ENCODE results near the gene CD8A. TPM values are rescaled to one million over a fixed set of nuclear protein-coding genes. Genes with fewer than 3 reads are reported as not detected.

Gene CD8A
- polyA plus RNA-seq, 1 of the 3 experiments (the other 2 are of a cell fraction): 0.05 TPM

DNA sequence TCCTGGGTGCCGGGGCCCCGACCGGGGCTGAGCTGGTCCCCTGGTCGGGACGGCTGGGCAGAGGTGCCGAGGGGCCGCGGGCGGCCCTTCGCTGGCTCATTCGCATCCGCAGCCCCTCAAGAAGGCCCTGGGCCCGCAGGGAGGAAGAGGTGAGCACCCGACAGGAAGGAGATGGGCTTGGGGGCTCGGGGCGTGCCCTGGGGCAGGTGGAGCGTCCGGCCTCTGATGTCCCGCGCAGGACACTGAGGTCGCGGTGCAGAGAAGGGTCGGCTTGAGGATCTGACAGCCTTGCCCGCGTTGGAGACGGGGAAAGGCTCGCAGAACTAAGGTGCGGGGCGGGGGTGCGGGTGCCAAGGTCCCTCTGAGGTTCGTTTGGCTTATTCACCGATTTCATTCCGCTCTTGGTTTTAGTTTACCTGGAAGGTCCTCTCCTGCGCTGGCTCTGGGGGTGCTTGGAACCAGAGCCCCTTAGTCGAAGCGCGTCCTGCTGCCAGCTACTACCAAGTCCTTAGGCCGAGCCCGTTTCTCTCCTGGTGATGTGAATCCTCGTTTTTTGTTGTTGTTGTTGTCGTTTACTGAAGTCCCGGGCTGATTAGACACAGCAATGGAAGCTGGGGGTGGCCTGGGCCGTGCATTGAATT is 18.9 kb upstream of the CD8A start:
- no peak overlapping the region for H2AFZ ChIP-seq (ENCODE audit: low read depth)
- H3K4me3 ChIP-seq (ENCODE audit: low read depth in 2 of 2, low read length in 1 of 2): no peak overlapping the region
- no peak overlapping the region for H3K4me2 ChIP-seq
- no peaks in the 10 kb centered on the region for H3F3A ChIP-seq (replicated peaks; ENCODE audit: insufficient read depth)
- H3K27ac ChIP-seq (ENCODE audit: low read depth in 2 of 2, low read length in 1 of 2): no peak overlapping the region
- no peaks in the 10 kb centered on the region for H3K36me3 ChIP-seq (replicated peaks in 1 of 2; ENCODE audit: control insufficient read depth in 1 of 2, insufficient read depth in 2 of 2, low read length in 1 of 2)
- no peak overlapping the region for H3K9ac ChIP-seq
- no peak for TF ChIP-seq TEAD4 (IDR thresholded peaks at IDR 0.05; ENCODE audit: borderline replicate concordance, insufficient read depth)
- TF ChIP-seq FOXJ3 (CRISPR knock-in tag; IDR thresholded peaks at IDR 0.05): no peak
- no peak for TF ChIP-seq GATA2 (CRISPR knock-in tag; IDR thresholded peaks at IDR 0.05)
- no peak for TF ChIP-seq REST (IDR thresholded peaks at IDR 0.05; ENCODE audit: low read depth, low read length)
- no peaks in the 10 kb centered on the region for H3K9me3 ChIP-seq
- CTCF ChIA-PET: interaction anchor here (0.6 to 2.0 kb wide), 4 partner anchors 15 to 174 kb away, joined by 3 to 11 read pairs (median 4); partner anchors contain the start of gene CD8A
- WGBS (ENCODE audit: low lambda C conversion rate): 91% methylated on average over 30 of the region's 43 CpGs
- no peaks in the 10 kb centered on the region; the same call in 1 of the 2 replicates for H3K27me3 ChIP-seq (ENCODE audit: insufficient read depth)
- no peaks in the 10 kb centered on the region for H3K79me2 ChIP-seq (ENCODE audit: insufficient read depth)
- POLR2A ChIA-PET: no interaction called here
- H3K4me1 ChIP-seq (ENCODE audit: control insufficient read depth in 1 of 2, insufficient read depth in 2 of 2, low read depth in 1 of 2, low read length in 1 of 2): peaks cover 0 to 11% of the 10 kb centered on the region in 2 experiments; a peak in 2 of 4 replicates
- no peak for DNase-seq
- H3K9me2 ChIP-seq: no peaks in the 10 kb centered on the region
- no peaks in the 10 kb centered on the region for H4K20me1 ChIP-seq (ENCODE audit: insufficient read depth)

DNA sequence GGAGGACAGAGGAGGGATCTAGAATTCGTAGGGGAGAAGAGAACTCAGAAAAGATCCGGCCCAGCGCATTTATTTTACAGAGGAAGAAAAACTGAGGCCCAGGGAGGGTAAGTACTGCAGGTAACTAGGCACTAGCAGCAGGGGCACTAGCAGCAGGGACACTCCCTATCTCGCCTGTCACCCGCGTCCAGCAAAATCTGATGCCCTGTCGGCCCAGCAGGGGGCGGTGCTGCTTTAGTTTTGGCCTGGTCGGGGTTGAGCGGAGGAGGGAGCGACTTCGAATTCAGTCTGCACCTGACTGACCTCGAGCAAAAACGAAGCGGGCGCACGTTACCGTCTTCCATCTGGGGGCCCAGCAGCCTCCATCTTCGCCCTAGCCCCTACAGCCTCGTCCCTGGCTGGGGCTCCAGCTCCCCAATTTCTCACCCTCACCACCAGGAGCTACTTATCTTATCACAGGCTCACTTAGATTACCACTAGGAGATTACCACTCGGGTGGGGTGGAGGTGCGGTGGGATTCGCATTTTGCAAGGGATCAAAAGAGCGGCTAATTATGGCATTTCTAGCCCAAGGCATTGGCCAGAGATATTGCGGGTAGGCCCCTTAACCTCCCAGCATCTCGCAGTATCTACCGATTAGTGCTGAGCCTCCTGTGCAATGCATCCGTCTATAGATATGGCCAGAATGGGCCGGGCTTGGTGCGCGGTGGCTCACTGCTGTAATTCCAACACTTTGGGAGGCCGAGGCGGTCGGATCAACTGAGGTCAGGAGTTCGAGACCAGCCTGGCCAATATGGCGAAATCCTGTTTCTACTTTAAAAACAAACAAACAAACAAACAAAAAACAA is 17.8 kb upstream of the CD8A start:
- Histone ChIP-seq H3K9ac (no peak overlapping the region), H3K27ac (ENCODE audit: low read depth in 2 of 2, low read length in 1 of 2) (peak overlapping the region in 1 of 2 experiments; percentile 73; a peak in 2 of 4 replicates), H3K9me2 (no peaks in the 10 kb centered on the region), H2AFZ (ENCODE audit: low read depth) (peak overlapping the region; percentile 92), H3K4me3 (ENCODE audit: low read depth in 2 of 2, low read length in 1 of 2) (peak overlapping the region; percentile 53 to 70), H3K36me3 (replicated peaks in 1 of 2; ENCODE audit: control insufficient read depth in 1 of 2, insufficient read depth in 2 of 2, low read length in 1 of 2) (no peaks in the 10 kb centered on the region), H3K79me2 (ENCODE audit: insufficient read depth) (no peaks in the 10 kb centered on the region), H3K9me3 (no peaks in the 10 kb centered on the region), H3K4me1 (ENCODE audit: control insufficient read depth in 1 of 2, insufficient read depth in 2 of 2, low read depth in 1 of 2, low read length in 1 of 2) (peaks cover 0 to 11% of the 10 kb centered on the region in 2 experiments; a peak in 2 of 4 replicates), H3F3A (replicated peaks; ENCODE audit: insufficient read depth) (no peaks in the 10 kb centered on the region), H3K27me3 (ENCODE audit: insufficient read depth) (no peaks in the 10 kb centered on the region; the same call in 1 of the 2 replicates), H3K4me2 (peak overlapping the region; percentile 98), H4K20me1 (ENCODE audit: insufficient read depth) (no peaks in the 10 kb centered on the region)
- WGBS (ENCODE audit: low lambda C conversion rate): 20% methylated on average over 32 of the region's 36 CpGs
- peak; percentile 96 for DNase-seq
- ChIA-PET CTCF (interaction anchor here (0.6 to 2.7 kb wide), 14 partner anchors 9 to 246 kb away, joined by 3 to 25 read pairs (median 4); partner anchors contain the start of genes CD8A and CHMP3), POLR2A (interaction anchor here (0.6 to 1.2 kb wide), 3 partner anchors 11 to 21 kb away, joined by 3 read pairs; no protein-coding TSS in a partner anchor)
- TF ChIP-seq EZH2phosphoT487 (IDR thresholded peaks at IDR 0.05; ENCODE audit: borderline replicate concordance, low read depth) (no peak), GATA2 (CRISPR knock-in tag; IDR thresholded peaks at IDR 0.05) (peak; percentile 82), CHD2 (IDR thresholded peaks at IDR 0.05; ENCODE audit: low read length, partially characterized antibody) (no peak), SMC3 (IDR thresholded peaks at IDR 0.05; ENCODE audit: low read depth, low read length) (peak; percentile 85), PBX3 (IDR thresholded peaks at IDR 0.05) (peak; percentile 22; the same call in 1 of the 2 replicates), CTCF (IDR thresholded peaks at IDR 0.05) (peak; percentile 89), RCOR1 (IDR thresholded peaks at IDR 0.05; ENCODE audit: low read length) (peak; percentile 24; the same call in 1 of the 2 replicates), MXI1 (IDR thresholded peaks at IDR 0.05; ENCODE audit: low read depth, low read length) (peak; percentile 19; the same call in 1 of the 2 replicates)
- TF ChIP-seq, protein P1, sequence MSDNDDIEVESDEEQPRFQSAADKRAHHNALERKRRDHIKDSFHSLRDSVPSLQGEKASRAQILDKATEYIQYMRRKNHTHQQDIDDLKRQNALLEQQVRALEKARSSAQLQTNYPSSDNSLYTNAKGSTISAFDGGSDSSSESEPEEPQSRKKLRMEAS (IDR thresholded peaks at IDR 0.05; ENCODE audit: low read depth): peak; percentile 77
